ENCODE data around the gene ATP13A4.

DNA sequence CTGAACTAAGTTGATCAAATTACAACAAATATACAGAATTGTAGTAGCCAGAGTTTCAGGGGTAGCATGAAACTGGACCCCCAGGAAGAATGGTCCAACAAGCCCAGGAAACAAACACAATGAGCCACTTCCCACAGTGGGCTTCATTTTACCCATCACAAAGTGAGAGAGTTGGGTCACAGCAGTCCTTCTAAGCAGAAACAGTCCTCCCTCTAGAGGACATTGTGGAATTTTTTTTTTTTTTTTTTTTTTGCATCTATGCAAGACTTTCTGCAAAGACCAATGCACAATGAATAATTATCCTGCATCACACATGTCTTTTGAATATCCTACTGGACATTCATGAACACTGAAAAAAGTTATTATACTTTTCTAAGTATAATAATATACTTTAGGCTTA lies 102.4 kb downstream of the ATP13A4 start:
- TF ChIP-seq, protein P1, sequence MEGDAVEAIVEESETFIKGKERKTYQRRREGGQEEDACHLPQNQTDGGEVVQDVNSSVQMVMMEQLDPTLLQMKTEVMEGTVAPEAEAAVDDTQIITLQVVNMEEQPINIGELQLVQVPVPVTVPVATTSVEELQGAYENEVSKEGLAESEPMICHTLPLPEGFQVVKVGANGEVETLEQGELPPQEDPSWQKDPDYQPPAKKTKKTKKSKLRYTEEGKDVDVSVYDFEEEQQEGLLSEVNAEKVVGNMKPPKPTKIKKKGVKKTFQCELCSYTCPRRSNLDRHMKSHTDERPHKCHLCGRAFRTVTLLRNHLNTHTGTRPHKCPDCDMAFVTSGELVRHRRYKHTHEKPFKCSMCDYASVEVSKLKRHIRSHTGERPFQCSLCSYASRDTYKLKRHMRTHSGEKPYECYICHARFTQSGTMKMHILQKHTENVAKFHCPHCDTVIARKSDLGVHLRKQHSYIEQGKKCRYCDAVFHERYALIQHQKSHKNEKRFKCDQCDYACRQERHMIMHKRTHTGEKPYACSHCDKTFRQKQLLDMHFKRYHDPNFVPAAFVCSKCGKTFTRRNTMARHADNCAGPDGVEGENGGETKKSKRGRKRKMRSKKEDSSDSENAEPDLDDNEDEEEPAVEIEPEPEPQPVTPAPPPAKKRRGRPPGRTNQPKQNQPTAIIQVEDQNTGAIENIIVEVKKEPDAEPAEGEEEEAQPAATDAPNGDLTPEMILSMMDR (IDR thresholded peaks at IDR 0.05; ENCODE audit: poor library complexity), result peak; percentile 39
- TF ChIP-seq EZH2 (IDR thresholded peaks at IDR 0.05; ENCODE audit: borderline replicate concordance) (no peak), EZH2phosphoT487 (IDR thresholded peaks at IDR 0.05; ENCODE audit: low read depth, severe bottlenecking, unreplicated experiment) (no peak)

Measured in hepatocyte (in vitro differentiated cells).